MM.1S (cell line): ENCODE data around the gene PTK7.

Source experiments
- DNase-seq: peaks from one replicate; pipeline ENCODE4 v3.0.0-alpha.2; 2015
- H2AFZ ChIP-seq: fragments of 300-600 bp; sonication (generic); 2 replicates; pipeline ENCODE4 v1.6.0; 2016; ENCODE audit warnings: antibody characterized with exemption, low read length
- H3F3A ChIP-seq: fragments of 300-600 bp; sonication (generic); 2 replicates; pipeline ENCODE4 v1.6.1; 2016; ENCODE audit warnings: mild to moderate bottlenecking, antibody characterized with exemption, low read length, moderate library complexity, mixed read lengths; ENCODE audit not compliant: insufficient read depth
- H3K27ac ChIP-seq: fragments of 300-600 bp; sonication (generic); 2 replicates; pipeline ENCODE4 v1.5.1; 2016; ENCODE audit warnings: mild to moderate bottlenecking, low read length
- H3K27me3 ChIP-seq: fragments of 300-600 bp; sonication (generic); replicated peaks from 2 replicates; pipeline ENCODE4 v1.6.0; 2016; ENCODE audit warnings: low read length; ENCODE audit not compliant: insufficient read depth
- H3K36me3 ChIP-seq: fragments of 300-600 bp; sonication (generic); replicated peaks from 2 replicates; pipeline ENCODE4 v1.6.1; 2016; ENCODE audit warnings: mild to moderate bottlenecking, low read length, mixed read lengths; ENCODE audit not compliant: insufficient read depth
- H3K4me1 ChIP-seq: fragments of 300-600 bp; sonication (generic); 2 replicates; pipeline ENCODE4 v1.6.1; 2016; ENCODE audit warnings: low read length, mixed read lengths
- H3K4me2 ChIP-seq: fragments of 300-600 bp; sonication (generic); 2 replicates; pipeline ENCODE4 v1.6.0; 2016; ENCODE audit warnings: low read depth, low read length
- H3K4me3 ChIP-seq: fragments of 300-600 bp; sonication (generic); 2 replicates; pipeline ENCODE4 v1.5.1; 2016; ENCODE audit warnings: low read length, mixed read lengths
- H3K79me2 ChIP-seq: fragments of 300-600 bp; sonication (generic); 2 replicates; pipeline ENCODE4 v1.6.1; 2016; ENCODE audit warnings: mixed run types, low read length, mixed read lengths
- H3K9ac ChIP-seq: fragments of 300-600 bp; sonication (generic); 2 replicates; pipeline ENCODE4 v1.6.1; 2016; ENCODE audit warnings: low read length, mixed read lengths
- H3K9me2 ChIP-seq: fragments of 300-600 bp; sonication (generic); replicated peaks from 2 replicates; pipeline ENCODE4 v1.6.1; 2016; ENCODE audit warnings: mild to moderate bottlenecking, low read length, mixed read lengths; ENCODE audit not compliant: insufficient read depth
- H3K9me3 ChIP-seq: fragments of 300-600 bp; sonication (generic); replicated peaks from 2 replicates; pipeline ENCODE4 v1.6.1; 2016; ENCODE audit warnings: mild to moderate bottlenecking, low read length, mixed read lengths; ENCODE audit not compliant: insufficient read depth
- H4K20me1 ChIP-seq: fragments of 300-600 bp; sonication (generic); 2 replicates; pipeline ENCODE4 v1.6.1; 2016; ENCODE audit warnings: mild to moderate bottlenecking, low read length, moderate library complexity, mixed read lengths; ENCODE audit not compliant: insufficient read depth
- CTCF ChIP-seq: fragments of 300-600 bp; sonication (generic); IDR thresholded peaks from 2 replicates; pipeline ENCODE4 v1.5.1; 2016; ENCODE audit warnings: antibody characterized with exemption, low read length, mixed read lengths
- EZH2 ChIP-seq: fragments of 300-600 bp; sonication (generic); optimal IDR thresholded peaks from 2 replicates; pipeline ENCODE3; 2017; ENCODE audit warnings: low read depth, mild to moderate bottlenecking, antibody characterized with exemption, low read length, mixed read lengths
- EZH2phosphoT487 ChIP-seq: fragments of 300-600 bp; sonication (generic); IDR thresholded peaks from 2 replicates; pipeline ENCODE4 v1.6.1; 2018; ENCODE audit warnings: antibody characterized with exemption, low read length

PTK7 gene

DNA sequence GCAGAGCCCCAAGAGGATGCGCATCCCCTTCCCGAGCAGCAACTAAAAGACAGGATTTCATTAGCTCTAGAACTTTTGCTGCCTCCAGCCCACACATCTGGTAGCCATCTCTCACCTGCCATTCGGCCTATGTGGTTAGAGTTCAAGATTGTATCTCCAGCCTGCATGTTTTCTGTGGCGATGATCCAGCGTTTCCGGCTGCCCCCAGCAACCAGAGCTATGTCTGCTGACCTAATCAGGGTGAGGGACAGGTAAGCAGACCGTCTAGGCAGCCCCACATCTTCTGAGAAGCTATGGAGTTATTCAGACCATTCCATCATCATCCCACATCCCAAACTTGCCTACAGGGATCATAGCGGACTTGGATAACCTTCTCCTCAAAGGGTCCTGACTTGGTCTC lies 20.1 kb upstream of the PTK7 start:
- H3K4me2 ChIP-seq, result no peak overlapping the region
- H3K9ac ChIP-seq, result no peak overlapping the region
- H3K9me3 ChIP-seq, result no peaks in the 10 kb centered on the region
- H3K27me3 ChIP-seq, result no peaks in the 10 kb centered on the region
- no peaks in the 10 kb centered on the region for H3K36me3 ChIP-seq
- H3K4me3 ChIP-seq, result no peak overlapping the region
- no peaks in the 10 kb centered on the region for H4K20me1 ChIP-seq
- H3F3A ChIP-seq, result peaks cover 4% of the 10 kb centered on the region; the same call in 1 of the 2 replicates
- H3K9me2 ChIP-seq, result no peaks in the 10 kb centered on the region
- no peak overlapping the region for H2AFZ ChIP-seq
- H3K4me1 ChIP-seq, result peaks cover 19% of the 10 kb centered on the region
- TF ChIP-seq CTCF (no peak), EZH2phosphoT487 (no peak), EZH2 (no peak)
- H3K79me2 ChIP-seq, result peaks cover 38% of the 10 kb centered on the region
- DNase-seq, result no peak
- H3K27ac ChIP-seq, result no peak overlapping the region

DNA sequence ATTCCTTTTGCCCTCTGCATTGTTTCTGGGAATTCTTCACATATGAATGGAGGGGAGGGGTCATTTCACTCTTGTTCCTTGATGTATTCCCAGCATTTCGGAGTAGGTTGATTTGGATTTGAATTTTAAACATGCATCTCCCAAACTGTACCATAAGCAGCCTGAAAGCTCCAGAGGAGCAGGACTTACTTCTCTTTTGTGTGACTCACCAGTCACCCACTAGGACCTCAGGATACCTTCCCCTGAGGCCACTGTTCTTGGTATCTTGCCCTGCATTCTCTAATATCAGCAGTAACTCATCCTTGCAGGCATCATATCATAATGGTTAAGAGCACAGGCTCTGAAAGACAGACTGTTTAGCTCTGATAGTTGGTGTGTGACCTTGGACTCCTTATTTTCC lies 17.6 kb upstream of the PTK7 start:
- DNase-seq, result no peak
- Histone ChIP-seq H3K9me2 (no peaks in the 10 kb centered on the region), H2AFZ (no peak overlapping the region), H4K20me1 (no peaks in the 10 kb centered on the region), H3F3A (peaks cover 4% of the 10 kb centered on the region; the same call in 1 of the 2 replicates), H3K4me3 (peak overlapping the region; percentile 74), H3K9ac (peak overlapping the region; percentile 83), H3K27me3 (no peaks in the 10 kb centered on the region), H3K9me3 (no peaks in the 10 kb centered on the region), H3K27ac (peak overlapping the region; percentile 36; the same call in 1 of the 2 replicates), H3K4me1 (peaks cover 11% of the 10 kb centered on the region), H3K4me2 (peak overlapping the region; percentile 77), H3K36me3 (no peaks in the 10 kb centered on the region), H3K79me2 (peaks cover 22% of the 10 kb centered on the region)
- TF ChIP-seq EZH2, result no peak
- no peak for TF ChIP-seq CTCF
- TF ChIP-seq EZH2phosphoT487, result no peak

- peak within 1 kb of the TSS; percentile 83 for H3K9ac ChIP-seq
- peak within 1 kb of the TSS; percentile 51; the same call in 1 of the 2 replicates for H3K27ac ChIP-seq
- peak within 1 kb of the TSS; percentile 95 for H2AFZ ChIP-seq
These were observed 16.7 kb upstream of the PTK7 start, which contains the start of the genes KLC4 and MRPL2 for GRCh38 chr6:43059168-43060033. KLC4 (plus strand) TSS chr6:43059631; CDS start chr6:43061336, 1,705 bp downstream. MRPL2 (minus strand) TSS chr6:43059434; CDS start chr6:43059381, 53 bp downstream.

More at GRCh38 chr6:43059168-43060033, 16.7 kb upstream of the PTK7 start, which contains the start of the genes KLC4 and MRPL2:
- Histone ChIP-seq H3K4me3 (peak within 1 kb of the TSS; percentile 74), H3K36me3 (no peaks in the 10 kb centered on the region), H3F3A (no peaks in the 10 kb centered on the region; the same call in 1 of the 2 replicates), H3K4me1 (peaks cover 9% of the 10 kb centered on the region), H3K4me2 (peak within 1 kb of the TSS; percentile 85), H3K9me2 (no peaks in the 10 kb centered on the region), H3K27me3 (no peaks in the 10 kb centered on the region), H3K79me2 (peaks cover 22% of the 10 kb centered on the region), H3K9me3 (no peaks in the 10 kb centered on the region), H4K20me1 (no peaks in the 10 kb centered on the region)
- peak; percentile 98 for DNase-seq
- TF ChIP-seq EZH2 (no peak), CTCF (no peak), EZH2phosphoT487 (no peak)
